HG03135 (cell line): ENCODE results near the gene ULK2.
"Not testable (repeated sequence)": the region's sequence is repeated elsewhere in the genome, so short reads cannot be mapped to it uniquely, and the experiment has no call there.

ENCODE experiments used
- ATAC-seq: cut with Tn5 transposase; IDR thresholded peaks from one replicate; pipeline ENCODE4 v1.9.1; 2021; ENCODE audit warnings: mild to moderate bottlenecking, moderate library complexity; ENCODE audit not compliant: unreplicated experiment

Gene ULK2

DNA sequence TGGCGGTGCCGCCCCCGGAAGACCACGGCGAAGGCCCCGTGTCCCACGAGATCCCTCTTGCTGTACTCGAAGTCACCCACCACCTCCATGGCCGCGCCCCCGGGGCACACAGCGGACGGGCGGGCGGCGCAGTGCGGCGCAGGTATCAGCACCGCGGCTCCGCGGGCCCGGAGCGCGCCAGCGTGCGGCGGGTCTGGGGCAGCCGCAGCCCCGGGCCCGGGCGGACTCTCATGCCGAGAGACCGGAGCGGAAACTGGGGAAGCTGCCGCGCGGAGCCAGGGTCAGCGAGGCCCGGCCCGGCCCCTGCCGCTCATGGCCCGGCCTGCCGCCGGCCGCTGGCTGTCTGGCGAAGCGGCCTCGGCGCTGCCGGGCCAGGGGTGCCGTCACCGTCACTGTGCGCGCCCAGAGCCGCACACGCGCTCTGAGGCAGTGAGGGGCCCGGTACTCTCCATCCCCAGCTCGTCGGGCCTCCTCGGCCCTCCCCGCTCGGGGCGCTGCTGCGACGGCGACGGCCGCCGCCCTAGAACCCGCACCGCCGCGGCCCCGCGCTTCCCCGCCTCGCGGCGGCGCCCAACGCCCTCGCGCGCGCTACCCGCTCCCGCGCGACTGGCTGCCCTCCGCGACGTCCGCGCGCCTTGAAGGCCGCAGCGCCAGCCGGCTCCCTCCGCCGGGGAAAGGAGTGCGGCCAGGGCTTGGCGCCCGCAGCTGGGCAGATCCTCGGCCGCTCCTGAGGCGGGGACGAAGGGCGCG is at the start of gene ULK2:
ULK2 (minus strand) TSS at position 608 of the 750 bp plus-strand sequence; CDS start at position 89, 519 bp downstream.
- ATAC-seq, result peak; percentile 62

DNA sequence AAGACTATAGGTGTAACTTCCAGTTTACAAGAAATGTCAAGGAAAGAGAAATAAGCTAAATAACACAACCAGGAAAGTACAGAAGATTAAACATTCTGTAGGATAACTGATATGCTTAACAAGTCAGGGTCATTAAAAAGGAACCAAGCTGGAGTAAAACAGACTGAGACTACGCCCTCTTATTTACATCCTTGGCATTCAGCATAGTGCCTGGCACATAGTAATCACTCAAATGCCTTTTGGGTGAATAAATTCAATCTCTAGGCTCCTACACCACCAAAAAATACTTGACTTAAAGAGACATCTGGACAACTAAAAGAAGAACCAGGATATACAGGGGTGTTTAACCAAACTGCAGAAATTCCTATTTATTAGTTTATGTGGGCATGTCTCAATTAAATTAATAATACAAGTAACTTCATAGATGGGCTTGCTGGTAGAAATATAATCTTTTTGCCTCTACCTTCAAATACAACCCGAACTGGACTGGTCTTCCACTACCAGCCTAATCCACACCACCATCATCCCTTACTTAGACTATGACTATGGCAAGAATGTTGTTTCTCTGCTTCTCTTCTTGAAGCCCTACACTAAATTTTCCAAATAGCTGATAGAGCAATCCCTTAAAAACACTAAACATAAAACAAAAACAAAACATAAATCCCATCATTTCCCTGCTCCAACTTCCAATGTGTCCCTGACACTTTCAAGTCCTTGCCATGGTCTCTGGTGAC is 47.7 kb upstream of the ULK2 start:
- no peak for ATAC-seq

DNA sequence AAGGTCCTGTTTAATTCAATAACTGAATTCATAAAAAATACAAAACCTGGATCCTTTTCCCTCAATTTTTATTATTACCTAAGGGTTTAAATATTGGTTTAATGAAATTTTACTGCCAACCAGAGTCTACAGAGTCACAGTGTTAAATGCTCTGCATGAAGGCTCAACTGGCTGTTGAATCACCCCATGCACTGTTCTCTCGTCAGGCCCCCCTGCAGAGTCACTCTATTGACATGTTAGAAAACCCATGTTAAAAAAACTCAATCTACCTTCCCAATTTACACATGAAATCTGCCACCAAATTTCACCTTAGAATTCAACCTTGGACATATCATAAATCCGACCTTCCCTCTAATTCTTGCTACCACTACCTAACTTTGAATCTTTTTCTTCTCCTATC is 43.3 kb upstream of the ULK2 start:
- no peak for ATAC-seq

DNA sequence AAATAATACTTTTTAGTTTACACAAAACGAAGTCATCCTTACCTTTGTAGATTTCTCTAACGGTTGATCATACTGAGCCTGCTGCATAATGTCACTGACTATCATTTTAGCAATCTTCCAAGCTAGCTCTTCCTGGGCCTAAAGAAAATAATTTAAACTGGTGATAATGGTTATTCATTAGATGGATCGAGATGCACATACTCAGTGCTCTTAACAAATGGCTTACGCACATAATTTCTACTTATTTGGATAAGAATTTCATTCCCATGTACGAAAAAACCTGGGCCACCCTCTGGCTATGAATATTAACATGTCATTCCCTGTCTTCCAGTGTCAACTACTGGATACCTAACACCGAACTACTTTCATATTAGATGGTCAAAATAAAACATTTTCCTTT is 41.4 kb upstream of the ULK2 start:
- no peak for ATAC-seq

DNA sequence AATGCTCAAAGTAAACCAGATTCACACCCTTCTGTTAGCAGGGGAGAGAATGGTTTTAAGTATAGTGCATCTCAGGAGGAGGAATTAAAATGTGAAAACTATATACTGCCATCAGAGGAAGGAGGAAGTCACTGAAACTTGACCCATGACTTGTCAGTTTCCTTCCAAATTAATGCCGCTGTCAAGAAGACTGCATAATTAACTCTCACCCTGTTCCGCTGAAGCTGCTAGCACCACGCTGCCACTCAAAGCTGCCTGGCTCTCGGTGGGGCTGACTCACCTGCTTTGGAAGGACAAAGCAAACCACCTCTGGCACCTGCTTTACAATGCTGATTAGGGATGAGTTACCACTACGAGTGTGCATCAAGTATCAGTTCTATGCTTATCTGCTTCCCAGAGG is 37.8 kb upstream of the ULK2 start:
- no peak for ATAC-seq

DNA sequence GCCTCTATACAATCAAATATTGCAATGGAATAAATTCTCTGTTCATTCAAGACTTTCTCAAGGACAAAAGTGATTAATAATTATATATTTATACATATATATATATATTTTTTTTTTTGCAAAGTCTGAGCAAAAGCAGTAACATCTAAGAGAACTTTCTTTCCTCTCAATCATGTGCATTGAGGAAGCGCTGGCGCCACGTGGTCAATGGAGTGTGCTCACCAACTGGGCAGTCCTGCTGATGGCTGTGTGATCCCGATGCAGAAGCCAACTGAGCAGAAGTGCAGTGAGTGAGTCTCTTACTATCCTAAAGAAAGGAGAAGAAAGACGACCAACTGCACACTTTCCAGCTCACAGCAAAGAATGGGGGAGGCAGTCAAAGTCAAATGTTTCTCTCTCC is 37.2 kb upstream of the ULK2 start:
- ATAC-seq, result no peak

DNA sequence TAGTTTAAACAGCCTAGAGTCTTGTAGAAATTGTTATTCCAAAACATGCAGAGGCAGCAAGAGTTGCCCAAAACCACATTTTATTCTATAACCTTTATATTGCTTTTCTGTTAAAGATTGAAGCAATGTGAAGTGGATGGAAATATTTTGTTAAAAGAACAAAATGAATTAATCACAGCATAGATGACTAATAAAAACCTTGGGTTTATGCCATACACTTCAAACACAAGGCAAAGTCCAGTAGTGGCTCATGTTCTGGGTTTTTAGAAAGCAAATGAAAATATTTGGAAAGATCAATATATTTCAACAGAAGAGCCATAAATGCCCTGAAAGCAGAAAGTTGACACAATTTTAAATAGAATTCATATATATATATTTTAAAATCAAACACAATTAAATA is 36.7 kb upstream of the ULK2 start:
- ATAC-seq, result no peak

DNA sequence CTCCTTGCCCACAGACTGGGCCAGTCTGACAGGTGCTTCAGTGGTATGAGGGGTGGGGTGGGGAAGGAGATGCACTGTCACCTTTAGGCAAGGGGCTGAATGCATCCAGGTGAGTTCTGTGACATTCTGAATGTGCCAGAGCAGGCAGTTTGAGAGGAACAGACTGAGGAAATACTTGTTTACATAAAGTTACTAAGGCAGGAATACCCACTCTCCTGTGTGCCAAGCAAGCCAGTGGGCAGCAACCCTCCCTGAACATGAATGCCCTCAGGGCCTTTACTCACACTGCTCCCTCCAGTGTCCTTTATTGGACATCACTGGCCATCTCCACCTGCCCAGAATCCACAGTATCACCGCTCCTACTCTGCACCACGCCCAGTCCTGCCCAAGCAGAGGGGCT is 33.1 kb upstream of the ULK2 start:
- ATAC-seq, result no peak

DNA sequence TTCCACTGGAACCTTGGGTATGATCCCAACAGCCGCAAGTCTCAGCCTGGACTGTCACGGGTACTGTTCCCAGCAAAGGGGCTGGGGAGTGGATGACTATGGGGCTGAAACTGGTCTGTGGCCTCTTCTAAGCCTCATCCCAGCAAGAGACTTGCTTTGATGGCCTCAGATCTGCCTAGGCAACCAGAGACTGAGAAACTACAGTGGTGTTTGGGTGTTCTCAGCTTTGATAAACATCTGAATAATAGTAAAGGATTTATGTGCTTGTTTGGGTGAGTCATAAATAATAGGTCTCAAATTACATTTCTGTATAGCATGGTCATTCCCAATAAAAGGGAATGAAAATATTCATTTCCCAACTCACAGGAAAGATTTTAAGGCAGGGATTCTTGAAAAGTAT is 30.2 kb upstream of the ULK2 start:
- no peak for ATAC-seq

DNA sequence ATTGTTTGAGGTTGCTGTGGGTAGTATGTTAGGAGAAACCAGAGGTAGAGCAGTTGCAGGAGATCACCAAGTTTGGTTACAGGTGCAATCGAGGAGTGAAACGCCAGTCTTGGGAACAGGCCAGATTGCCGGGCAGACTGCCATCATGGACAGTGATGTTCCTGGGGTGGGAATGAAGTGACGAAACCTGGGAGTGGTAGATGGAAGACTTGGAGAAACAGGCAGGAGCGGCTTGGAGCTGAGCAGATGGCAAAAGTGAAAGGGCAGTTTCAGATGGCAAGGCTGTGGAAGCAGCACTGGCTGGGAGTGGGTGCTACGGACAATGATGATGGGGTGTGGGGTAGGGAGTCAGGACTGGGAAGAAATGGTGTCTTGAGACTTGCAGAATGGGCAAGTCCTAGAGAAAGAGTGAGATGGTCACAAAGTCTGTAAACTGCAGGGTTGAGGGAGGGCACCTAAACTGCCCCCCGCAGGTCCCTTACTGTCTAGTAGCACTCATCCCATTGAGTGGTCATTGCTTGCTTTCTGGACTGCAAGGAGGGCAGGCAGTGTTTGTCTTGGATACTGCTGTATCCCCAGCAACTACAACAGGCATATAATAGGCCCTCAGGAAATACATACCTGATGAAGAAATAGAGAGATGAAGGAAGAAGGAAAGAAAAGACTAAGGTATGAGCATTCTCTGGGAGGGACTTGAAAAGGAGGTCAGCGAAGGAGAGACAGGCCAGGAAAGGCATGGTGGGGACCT is 29.5 kb upstream of the ULK2 start:
- ATAC-seq, result no peak

DNA sequence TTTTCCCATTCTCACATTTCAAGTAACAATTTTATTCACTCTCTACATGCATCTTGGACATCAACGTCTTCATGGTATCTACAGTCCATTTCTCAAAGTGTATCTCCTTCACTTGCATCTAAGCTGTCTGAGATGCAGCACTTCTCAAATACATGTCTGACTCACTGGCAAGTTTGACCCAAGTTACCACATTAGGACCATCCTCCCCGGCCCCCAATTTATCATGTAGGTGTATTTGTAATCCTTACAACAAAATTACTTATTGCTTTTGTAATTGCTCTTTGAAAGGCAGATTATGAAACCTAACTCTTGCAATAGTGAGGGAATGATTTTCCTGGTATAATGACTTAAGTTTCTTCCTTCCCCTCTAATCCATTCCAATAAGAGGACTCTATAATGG is 28.9 kb upstream of the ULK2 start:
- ATAC-seq, result no peak

DNA sequence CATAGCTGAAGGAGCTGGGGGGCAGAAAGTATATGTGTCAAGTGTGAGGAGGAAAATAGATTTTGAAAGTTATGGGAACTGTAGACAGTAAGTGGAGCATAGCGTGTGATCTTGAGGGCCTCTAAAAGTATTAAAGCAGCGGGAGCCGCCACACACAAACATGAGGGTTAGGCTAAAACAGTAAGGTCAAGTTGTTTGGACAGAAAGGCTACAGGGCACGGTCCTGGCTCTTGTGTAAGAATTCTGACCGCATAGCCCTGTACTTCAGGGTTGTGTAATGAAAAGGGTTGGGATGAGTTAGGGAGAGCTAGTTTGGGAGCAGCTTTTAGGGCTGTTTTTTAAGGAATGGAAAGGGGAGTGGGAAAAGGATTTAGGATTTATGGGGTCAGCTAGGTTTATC is 22.8 kb upstream of the ULK2 start:
- ATAC-seq, result not testable (repeated sequence)

DNA sequence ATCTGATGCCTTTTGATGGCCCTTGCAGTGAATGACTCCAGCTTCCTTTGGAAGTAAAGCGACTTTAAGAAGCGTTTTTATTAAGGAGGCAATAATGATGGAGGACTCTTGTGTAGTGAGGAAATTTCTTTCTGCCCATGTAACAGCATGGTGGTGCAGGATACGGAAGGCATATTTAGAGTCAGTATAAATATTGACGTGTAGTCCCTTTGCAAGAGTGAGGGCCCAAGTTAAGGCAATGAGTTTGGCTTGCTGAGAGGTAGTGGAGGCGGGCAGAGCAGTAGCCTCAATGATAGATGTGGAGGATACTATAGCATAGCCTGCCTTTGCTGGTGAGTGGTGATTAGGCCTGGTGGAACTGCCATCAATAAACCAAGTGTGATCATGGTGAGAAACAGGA is 22.3 kb upstream of the ULK2 start:
- ATAC-seq, result not testable (repeated sequence)

DNA sequence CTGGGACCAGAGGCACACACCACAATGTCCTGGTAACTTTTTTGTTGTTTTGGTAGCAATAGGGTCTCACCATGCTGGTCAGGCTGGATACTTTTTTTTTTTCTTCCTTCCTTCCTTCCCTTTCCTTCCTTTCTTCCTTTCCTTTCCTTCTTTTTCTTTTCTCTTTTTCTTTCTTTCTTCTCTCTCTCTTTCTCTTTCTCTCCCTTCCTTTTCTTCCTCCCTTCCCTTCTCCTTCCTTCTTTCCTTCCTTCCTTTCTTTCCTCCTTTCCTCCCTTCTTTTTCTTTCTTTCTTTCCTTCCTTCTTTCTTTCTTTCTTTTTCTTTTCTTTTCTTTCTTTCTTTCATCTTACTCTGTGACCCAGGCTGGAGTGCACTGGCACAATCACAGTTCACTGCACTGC is 18.4 kb upstream of the ULK2 start:
- no peak for ATAC-seq

DNA sequence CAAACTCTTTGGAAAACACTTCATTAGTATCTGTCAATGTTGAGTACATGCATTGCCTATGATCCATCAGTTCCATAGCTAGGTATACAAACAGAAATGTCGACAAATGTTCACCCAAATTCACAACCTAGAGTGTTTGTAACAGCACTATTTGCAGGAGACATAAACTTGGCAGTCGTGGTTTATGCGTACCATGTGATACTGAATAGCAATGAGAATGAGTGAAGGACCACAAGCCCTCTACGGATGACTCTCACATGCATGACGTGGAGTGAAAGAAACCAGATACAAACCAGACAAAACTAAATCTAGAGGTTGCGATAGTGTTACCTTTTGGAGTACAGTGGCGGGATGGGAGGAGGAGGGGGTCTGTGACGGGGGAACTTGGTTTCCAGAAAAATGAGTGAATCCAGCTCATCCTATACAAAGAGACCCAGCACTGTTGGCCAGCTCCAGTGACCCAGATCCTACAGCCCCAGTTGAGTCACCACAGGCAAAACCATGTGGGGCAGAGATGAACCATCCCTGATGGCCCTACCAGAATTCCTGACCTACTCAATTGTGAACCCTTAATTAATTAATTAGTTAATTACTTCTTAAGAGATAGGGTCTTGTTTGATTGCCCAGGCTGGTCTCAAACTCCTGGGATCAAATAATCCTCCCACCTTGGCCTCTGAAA is 15.9 kb upstream of the ULK2 start:
- no peak for ATAC-seq

DNA sequence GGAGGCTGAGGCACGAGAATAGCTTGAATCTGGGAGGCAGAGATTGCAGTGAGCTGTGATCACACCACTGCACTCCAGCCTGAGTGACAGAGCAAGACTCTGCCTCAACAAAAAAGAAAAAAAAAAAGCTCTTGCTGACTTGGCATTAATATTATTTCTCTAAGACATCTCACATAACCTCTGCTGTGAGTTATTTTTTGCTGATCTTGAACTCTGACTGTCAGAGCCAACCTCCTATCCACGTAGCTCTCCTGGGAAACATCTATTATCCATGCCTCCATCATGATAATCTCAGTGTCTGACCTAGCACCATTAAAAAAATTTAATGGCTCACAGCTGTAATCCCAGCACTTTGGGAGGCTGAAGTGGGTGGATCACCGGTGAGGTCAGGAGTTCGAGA is 12.7 kb upstream of the ULK2 start:
- ATAC-seq, result no peak

DNA sequence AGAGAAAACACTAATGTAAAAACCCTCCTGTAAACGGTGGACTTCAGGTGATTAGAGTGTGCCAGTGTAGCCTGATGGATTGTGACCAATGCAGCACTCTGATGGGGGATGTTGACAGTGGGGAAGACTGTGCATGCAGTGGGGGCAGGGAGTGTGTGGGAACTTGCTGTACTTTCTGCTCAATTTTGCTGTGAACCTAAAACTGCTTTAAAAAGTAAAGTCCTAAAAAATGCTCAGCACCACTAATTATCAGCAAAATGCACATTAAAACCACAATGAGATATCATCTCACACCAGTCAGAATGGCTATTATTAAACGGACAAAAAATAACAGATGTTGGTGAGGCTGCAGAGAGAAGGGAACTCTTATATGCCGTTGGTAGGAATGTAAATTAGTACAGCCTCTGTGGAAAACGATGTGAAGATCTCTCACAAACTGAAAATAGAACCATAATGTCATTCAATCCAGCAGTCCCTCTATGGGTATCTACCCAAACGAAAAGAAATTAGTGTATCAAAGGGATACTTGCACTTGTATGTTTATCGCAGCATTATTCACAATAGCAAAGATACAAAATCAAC is 9.7 kb upstream of the ULK2 start:
- ATAC-seq, result no peak

DNA sequence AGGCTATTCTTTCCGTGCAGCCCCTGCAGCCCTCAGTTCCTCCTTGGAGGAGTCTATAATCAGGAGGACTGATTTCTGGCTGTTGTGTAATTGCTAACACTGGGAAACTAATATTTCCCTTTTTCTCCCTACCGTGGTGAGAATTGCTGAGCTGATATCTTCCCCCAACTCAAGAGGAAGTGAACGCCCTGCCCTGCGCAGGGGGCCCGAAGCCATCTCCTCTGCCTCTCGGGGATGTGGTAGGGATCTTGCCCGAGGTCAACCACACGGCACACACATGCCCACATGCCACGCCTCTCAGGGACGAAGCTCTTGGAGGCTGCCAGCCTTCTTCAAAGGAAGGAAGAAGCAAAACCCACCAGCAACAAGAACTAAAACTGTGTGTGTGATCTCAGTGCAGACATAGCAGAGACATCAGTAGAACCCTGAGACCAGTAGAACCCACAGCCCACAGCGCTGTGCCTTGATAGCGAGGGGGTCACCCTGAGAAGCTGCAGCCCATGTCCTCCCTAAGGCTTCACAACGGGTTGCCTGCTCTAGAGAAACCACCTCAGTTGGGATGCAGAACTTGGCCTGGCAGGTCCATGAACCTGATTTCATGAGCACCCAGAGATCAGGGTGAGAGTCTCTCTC is 8.9 kb upstream of the ULK2 start:
- no peak for ATAC-seq

DNA sequence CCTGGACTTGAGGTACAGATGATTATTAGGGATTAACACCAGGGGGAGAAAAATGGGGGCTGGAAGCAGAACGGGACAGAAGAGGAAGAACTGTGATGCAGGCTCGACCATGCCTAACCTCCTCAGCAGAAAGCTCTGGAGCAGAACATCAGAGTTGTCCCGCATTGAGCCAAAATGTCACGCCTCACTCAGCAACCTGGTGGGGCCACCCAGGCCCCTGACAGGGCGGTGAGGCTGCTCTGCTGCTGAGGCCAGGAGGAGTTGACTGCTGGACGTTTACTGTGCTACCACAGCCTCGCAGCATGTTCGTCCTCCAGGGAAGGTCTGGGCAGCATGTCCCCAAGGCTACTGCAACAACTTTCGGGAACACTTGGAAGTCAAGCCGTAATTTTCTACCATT is 6.5 kb upstream of the ULK2 start:
- ATAC-seq, result no peak

DNA sequence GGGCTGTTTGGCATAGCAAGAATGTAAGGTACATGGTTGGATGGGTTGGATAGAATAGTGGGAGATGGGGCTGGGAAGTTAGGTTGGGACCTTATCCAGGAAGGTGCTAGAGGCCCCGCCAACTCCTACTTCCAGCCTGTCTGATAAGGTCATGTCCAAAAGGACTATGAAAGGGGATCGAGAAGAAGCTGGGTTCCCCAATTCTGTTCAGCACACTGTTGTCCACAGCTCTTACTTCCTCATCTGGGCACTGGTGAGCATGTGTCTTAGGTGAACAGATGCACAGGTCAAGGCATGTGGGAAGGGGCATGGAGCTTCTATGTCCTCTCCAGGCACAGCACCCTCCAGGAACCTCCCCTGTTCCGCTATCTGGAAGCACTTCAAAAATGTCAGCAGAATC is 5.6 kb upstream of the ULK2 start:
- ATAC-seq, result no peak

DNA sequence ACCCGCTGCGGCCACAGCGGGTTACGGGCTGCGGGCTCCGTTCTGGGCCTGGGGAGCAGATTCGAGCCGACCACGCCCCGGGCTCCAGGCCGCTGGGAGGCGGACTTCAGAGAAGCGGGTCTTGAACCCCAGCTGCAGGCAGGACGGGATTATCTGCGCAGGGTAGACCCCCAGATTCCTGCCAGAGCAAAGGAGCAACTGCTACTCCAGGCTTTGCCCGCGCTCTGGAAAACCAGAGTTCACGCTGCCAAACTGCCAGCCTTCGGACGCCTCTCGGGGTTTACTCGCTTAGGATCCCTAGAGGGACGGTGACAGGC is 301 bp upstream of the ULK2 start:
- no peak for ATAC-seq
